ENCODE results near the gene MRFAP1L1. TPM values are rescaled to one million over a fixed set of nuclear protein-coding genes. Genes with fewer than 3 reads are reported as not detected.

The MRFAP1L1 gene
- total and polyA plus RNA-seq, 2 donors (not counting 1 experiment from before 2014, with no cell fraction given) = 12.5 to 57.2 TPM

- no peak for TF ChIP-seq CTCF (IDR thresholded peaks at IDR 0.05)
- no peak for TF ChIP-seq EZH2 (IDR thresholded peaks at IDR 0.05; ENCODE audit: borderline replicate concordance, insufficient read depth, low read depth, low read length, poor library complexity, severe bottlenecking)
- Histone ChIP-seq H4K20me1 (ENCODE audit: control insufficient read depth, insufficient read depth, low read length, poor library complexity, severe bottlenecking) (no peaks in the 10 kb centered on the region), H3K4me3 (ENCODE audit: control extremely low read depth in 1 of 5, extremely low read depth in 1 of 5, insufficient read depth in 1 of 5, low read depth in 2 of 5, low read length in 4 of 5) (no peak overlapping the region), H3K4me2 (replicated peaks; ENCODE audit: low read depth, low read length, poor library complexity, severe bottlenecking) (no peak overlapping the region), H3K4me1 (ENCODE audit: control insufficient read depth in 2 of 2, insufficient read depth in 2 of 2, low read length in 2 of 2) (peaks cover 6 to 15% of the 10 kb centered on the region in 2 donors), H3K27ac (ENCODE audit: low read length in 2 of 2) (no peak overlapping the region), H3K79me2 (ENCODE audit: control insufficient read depth, insufficient read depth, low read length) (peaks cover 29% of the 10 kb centered on the region), H3K27me3 (replicated peaks in 1 of 4; ENCODE audit: control extremely low read depth in 1 of 4, control insufficient read depth in 3 of 4, insufficient read depth in 4 of 4, low read length in 3 of 4) (no peaks in the 10 kb centered on the region), H3K36me3 (replicated peaks in 1 of 2; ENCODE audit: control extremely low read depth in 1 of 2, control insufficient read depth in 1 of 2, extremely low read depth in 1 of 2, insufficient read depth in 2 of 2, low read length in 1 of 2) (no peaks in the 10 kb centered on the region), H3K9ac (ENCODE audit: low read length) (no peak overlapping the region), H3K9me3 (ENCODE audit: control extremely low read depth in 1 of 3, control insufficient read depth in 2 of 3, insufficient read depth in 1 of 3, low read length in 2 of 3) (no peaks in the 10 kb centered on the region), H2AFZ (ENCODE audit: insufficient read depth, low read depth, low read length, poor library complexity, severe bottlenecking) (no peak overlapping the region)
- CTCF ChIA-PET = interaction anchor here (1.6 to 6.5 kb wide), 2 partner anchors 151 kb away, joined by 8 to 163 read pairs; no protein-coding TSS in a partner anchor
- H3K27me3 Mint-ChIP-seq = no peaks in the 10 kb centered on the region
- WGBS (ENCODE audit: insufficient coverage) = 99% methylated on average over 12 of the region's 12 CpGs
- DNase-seq (no peak), ATAC-seq (ENCODE audit: low read depth) (no peak)
- intact Hi-C loops (cut with micrococcal nuclease) = no loop called here
- POLR2A ChIA-PET = no interaction called here
- no peak overlapping the region for H3K27ac Mint-ChIP-seq
- no peaks in the 10 kb centered on the region for H3K9me3 Mint-ChIP-seq (ENCODE audit: insufficient read depth)
- peaks cover 19% of the 10 kb centered on the region for H3K4me1 Mint-ChIP-seq
- no peak overlapping the region for H3K4me3 Mint-ChIP-seq
Measured at GRCh38 chr4:6722891-6723290, 13.2 kb upstream of the MRFAP1L1 start.

- Histone ChIP-seq H3K79me2 (ENCODE audit: control insufficient read depth, insufficient read depth, low read length) (peaks cover 43% of the 10 kb centered on the region), H3K9me3 (ENCODE audit: control extremely low read depth in 1 of 3, control insufficient read depth in 2 of 3, insufficient read depth in 1 of 3, low read length in 2 of 3) (no peaks in the 10 kb centered on the region), H3K9ac (ENCODE audit: low read length) (no peak overlapping the region), H4K20me1 (ENCODE audit: control insufficient read depth, insufficient read depth, low read length, poor library complexity, severe bottlenecking) (no peaks in the 10 kb centered on the region), H3K27me3 (replicated peaks in 1 of 4; ENCODE audit: control extremely low read depth in 1 of 4, control insufficient read depth in 3 of 4, insufficient read depth in 4 of 4, low read length in 3 of 4) (no peaks in the 10 kb centered on the region), H3K4me1 (ENCODE audit: control insufficient read depth in 2 of 2, insufficient read depth in 2 of 2, low read length in 2 of 2) (peaks cover 16 to 24% of the 10 kb centered on the region in 2 donors), H2AFZ (ENCODE audit: insufficient read depth, low read depth, low read length, poor library complexity, severe bottlenecking) (no peak overlapping the region), H3K4me3 (ENCODE audit: control extremely low read depth in 1 of 5, extremely low read depth in 1 of 5, insufficient read depth in 1 of 5, low read depth in 2 of 5, low read length in 4 of 5) (no peak overlapping the region), H3K27ac (ENCODE audit: low read length in 2 of 2) (no peak overlapping the region), H3K36me3 (replicated peaks in 1 of 2; ENCODE audit: control extremely low read depth in 1 of 2, control insufficient read depth in 1 of 2, extremely low read depth in 1 of 2, insufficient read depth in 2 of 2, low read length in 1 of 2) (no peaks in the 10 kb centered on the region), H3K4me2 (replicated peaks; ENCODE audit: low read depth, low read length, poor library complexity, severe bottlenecking) (no peak overlapping the region)
- POLR2A ChIA-PET = interaction anchor here (1.5 kb wide), 1 partner anchor 188 kb away, joined by 7 read pairs; the partner anchor contains the start of gene TBC1D14
- CTCF ChIA-PET = interaction anchor here (1.1 to 9.7 kb wide), 11 partner anchors 55 to 1081 kb away, joined by 3 to 163 read pairs (median 4); partner anchors contain the start of gene GRPEL1
- Mint-ChIP-seq H3K4me1 (peaks cover 26% of the 10 kb centered on the region), H3K4me3 (no peak overlapping the region), H3K9me3 (ENCODE audit: insufficient read depth) (no peaks in the 10 kb centered on the region), H3K27me3 (no peaks in the 10 kb centered on the region), H3K27ac (no peak overlapping the region)
- ATAC-seq (ENCODE audit: low read depth) (no peak), DNase-seq (no peak)
- intact Hi-C loops (cut with micrococcal nuclease) = no loop called here
- 94% methylated on average over 9 of the region's 10 CpGs for WGBS (ENCODE audit: insufficient coverage)
- TF ChIP-seq CTCF (IDR thresholded peaks at IDR 0.05) = no peak
Measured at GRCh38 chr4:6721121-6721520, 11.5 kb upstream of the MRFAP1L1 start.
